ENCODE measurements around the gene CBR4. TPM values are rescaled to one million over a fixed set of nuclear protein-coding genes. Genes with fewer than 3 reads are reported as not detected.

CBR4 gene
- total and polyA plus RNA-seq, 2 experiments from 2014 or later: 36.9 to 38.1 TPM

GRCh38 chr4:169042608-169043007, 32.6 kb upstream of the CBR4 start (continued):
- TF ChIP-seq CTCF (conservative IDR thresholded peaks at IDR 0.05; ENCODE audit: low read depth in 2 of 2) (no peak), POLR2AphosphoS5 (IDR thresholded peaks at IDR 0.05; ENCODE audit: low read depth) (no peak)

- Histone ChIP-seq H3K4me2 (no peak overlapping the region), H4K20me1 (replicated peaks; ENCODE audit: insufficient read depth) (no peaks in the 10 kb centered on the region), H3K9me2 (ENCODE audit: insufficient read depth) (no peaks in the 10 kb centered on the region), H2AFZ (no peak overlapping the region), H3K4me3 (no peak overlapping the region), H3K27me3 (ENCODE audit: insufficient read depth) (no peaks in the 10 kb centered on the region), H3K79me2 (replicated peaks; ENCODE audit: insufficient read depth) (no peaks in the 10 kb centered on the region), H3K36me3 (ENCODE audit: insufficient read depth) (no peaks in the 10 kb centered on the region), H3K27ac (ENCODE audit: low read depth) (no peak overlapping the region), H3F3A (replicated peaks; ENCODE audit: low read depth) (no peaks in the 10 kb centered on the region), H3K4me1 (ENCODE audit: insufficient read depth) (no peaks in the 10 kb centered on the region; the same call in 1 of the 2 replicates)
- H3K27me3 Mint-ChIP-seq (ENCODE audit: insufficient read depth, low read depth, poor library complexity): peaks cover 6% of the 10 kb centered on the region
- H3K9me3 Mint-ChIP-seq: no peaks in the 10 kb centered on the region; the same call in 1 of the 3 replicates
- H3K36me3 Mint-ChIP-seq (ENCODE audit: low read depth): peaks cover 5% of the 10 kb centered on the region; the same call in 1 of the 3 replicates
- ATAC-seq (no peak), DNase-seq (ENCODE audit: low spot score) (no peak)
- no peak overlapping the region for H3K27ac Mint-ChIP-seq
- H3K4me1 Mint-ChIP-seq: peaks cover 4% of the 10 kb centered on the region
- no peak overlapping the region for H3K4me3 Mint-ChIP-seq
- TF ChIP-seq EZH2phosphoT487 (IDR thresholded peaks at IDR 0.05; ENCODE audit: unreplicated experiment) (no peak), ZNF462 (CRISPR knock-in tag; IDR thresholded peaks at IDR 0.05) (no peak), POLR2AphosphoS5 (IDR thresholded peaks at IDR 0.05; ENCODE audit: low read depth) (no peak), ETS1 (IDR thresholded peaks at IDR 0.05) (no peak), STAT1 (IDR thresholded peaks at IDR 0.05; ENCODE audit: unreplicated experiment) (no peak), JUNB (IDR thresholded peaks at IDR 0.05; ENCODE audit: unreplicated experiment) (no peak), NANOG (IDR thresholded peaks at IDR 0.05; ENCODE audit: borderline replicate concordance) (no peak), EZH2 (IDR thresholded peaks at IDR 0.05; ENCODE audit: low read depth, unreplicated experiment) (no peak), ZNF114 (CRISPR knock-in tag; IDR thresholded peaks at IDR 0.05) (no peak), CTCF (conservative IDR thresholded peaks at IDR 0.05; ENCODE audit: low read depth in 2 of 2) (no peak)
Measured at GRCh38 chr4:169040559-169041261, 30.7 kb upstream of the CBR4 start.

Measured in GM23338 (cell line).